ENCODE measurements around the gene PIK3CD.
"Not testable (repeated sequence)": the region's sequence is repeated elsewhere in the genome, so short reads cannot be mapped to it uniquely, and the experiment has no call there.

The PIK3CD gene

GRCh38 chr1:9731561-9731960 lies 80.0 kb downstream of the PIK3CD start:
- no peak for DNase-seq (ENCODE audit: low read depth in 1 of 2, low spot score in 1 of 2)

GRCh38 chr1:9732123-9732971 lies 80.8 kb downstream of the PIK3CD start:
- no peak for DNase-seq (ENCODE audit: low read depth in 1 of 2, low spot score in 1 of 2)

GRCh38 chr1:9733160-9733789 lies 81.7 kb downstream of the PIK3CD start:
- no peak for DNase-seq (ENCODE audit: low read depth in 1 of 2, low spot score in 1 of 2)

- DNase-seq (ENCODE audit: low read depth in 1 of 2, low spot score in 1 of 2) = no peak
Observed at GRCh38 chr1:9735800-9736199, 84.3 kb downstream of the PIK3CD start.

GRCh38 chr1:9736241-9736640 lies 84.7 kb downstream of the PIK3CD start:
- no peak for DNase-seq (ENCODE audit: low read depth in 1 of 2, low spot score in 1 of 2)

GRCh38 chr1:9737057-9737456 lies 85.5 kb downstream of the PIK3CD start:
- DNase-seq (ENCODE audit: low read depth in 1 of 2, low spot score in 1 of 2) = no peak

GRCh38 chr1:9737671-9738070 lies 86.1 kb downstream of the PIK3CD start:
- DNase-seq (ENCODE audit: low read depth in 1 of 2, low spot score in 1 of 2) = no peak

- DNase-seq (ENCODE audit: low read depth in 1 of 2, low spot score in 1 of 2) = no peak
Observed at GRCh38 chr1:9744106-9744799, 92.7 kb downstream of the PIK3CD start.

- no peak for DNase-seq (ENCODE audit: low read depth in 1 of 2, low spot score in 1 of 2)
Observed at GRCh38 chr1:9746211-9746610, 94.7 kb downstream of the PIK3CD start.

- DNase-seq (ENCODE audit: low read depth in 1 of 2, low spot score in 1 of 2) = no peak
Observed at GRCh38 chr1:9746651-9747050, 95.1 kb downstream of the PIK3CD start.

- not testable (repeated sequence) for DNase-seq (ENCODE audit: low read depth in 1 of 2, low spot score in 1 of 2)
Observed at GRCh38 chr1:9748391-9748790, 96.9 kb downstream of the PIK3CD start.

GRCh38 chr1:9749361-9749760 lies 97.8 kb downstream of the PIK3CD start:
- no peak for DNase-seq (ENCODE audit: low read depth in 1 of 2, low spot score in 1 of 2)

- no peak for DNase-seq (ENCODE audit: low read depth in 1 of 2, low spot score in 1 of 2)
Observed at GRCh38 chr1:9751971-9752370, 100.4 kb downstream of the PIK3CD start.

GRCh38 chr1:9753121-9753531 lies 101.6 kb downstream of the PIK3CD start:
- no peak for DNase-seq (ENCODE audit: low read depth in 1 of 2, low spot score in 1 of 2)

- DNase-seq (ENCODE audit: low read depth in 1 of 2, low spot score in 1 of 2) = no peak
Observed at GRCh38 chr1:9755441-9755995, 104.0 kb downstream of the PIK3CD start.

- DNase-seq (ENCODE audit: low read depth in 1 of 2, low spot score in 1 of 2) = no peak
Observed at GRCh38 chr1:9758559-9759121, 107.1 kb downstream of the PIK3CD start.

- no peak for DNase-seq (ENCODE audit: low read depth in 1 of 2, low spot score in 1 of 2)
Observed at GRCh38 chr1:9759939-9760338, 108.4 kb downstream of the PIK3CD start.

GRCh38 chr1:9760824-9761223 lies 109.3 kb downstream of the PIK3CD start:
- DNase-seq (ENCODE audit: low read depth in 1 of 2, low spot score in 1 of 2) = no peak

GRCh38 chr1:9761855-9762254 lies 110.3 kb downstream of the PIK3CD start:
- no peak for DNase-seq (ENCODE audit: low read depth in 1 of 2, low spot score in 1 of 2)

GRCh38 chr1:9762446-9762845 lies 110.9 kb downstream of the PIK3CD start:
- not testable (repeated sequence) for DNase-seq (ENCODE audit: low read depth in 1 of 2, low spot score in 1 of 2)

GRCh38 chr1:9763914-9764313 lies 112.4 kb downstream of the PIK3CD start:
- no peak for DNase-seq (ENCODE audit: low read depth in 1 of 2, low spot score in 1 of 2)
